H7 (cell line): ENCODE measurements around the gene TMEM163. TPM values are rescaled to one million over a fixed set of nuclear protein-coding genes. Genes with fewer than 3 reads are reported as not detected.
A peak's percentile ranks its signal among the peaks of the same experiment; 100 is the strongest.

Experiments used
- DNase-seq: peaks from one replicate; pipeline ENCODE4 v3.0.0; 2012
- H3K27me3 ChIP-seq: 2 replicates; pipeline ENCODE4 v1.6.0; 2011; ENCODE audit warnings: mild to moderate bottlenecking, low read length; ENCODE audit not compliant: control insufficient read depth, insufficient read depth
- H3K36me3 ChIP-seq: replicated peaks from 2 replicates; pipeline ENCODE4 v1.5.1; 2011; ENCODE audit warnings: low read length; ENCODE audit not compliant: control insufficient read depth, insufficient read depth
- H3K4me3 ChIP-seq: 2 replicates; pipeline ENCODE4 v1.5.1; 2011; ENCODE audit warnings: low read depth, mild to moderate bottlenecking, control low read depth, low read length, moderate library complexity; ENCODE audit not compliant: insufficient read depth
- total RNA-seq: library from RNA; depleted of rRNA; stranded (reverse); fragments of >200 nt; shearing (Covaris generic); gene quantifications from 2 replicates; pipeline ENCODE4 v1.2.3, GENCODE V29; 2014

TMEM163 gene
- total RNA-seq, 1 experiment from 2014 or later: 0.14 TPM

DNA sequence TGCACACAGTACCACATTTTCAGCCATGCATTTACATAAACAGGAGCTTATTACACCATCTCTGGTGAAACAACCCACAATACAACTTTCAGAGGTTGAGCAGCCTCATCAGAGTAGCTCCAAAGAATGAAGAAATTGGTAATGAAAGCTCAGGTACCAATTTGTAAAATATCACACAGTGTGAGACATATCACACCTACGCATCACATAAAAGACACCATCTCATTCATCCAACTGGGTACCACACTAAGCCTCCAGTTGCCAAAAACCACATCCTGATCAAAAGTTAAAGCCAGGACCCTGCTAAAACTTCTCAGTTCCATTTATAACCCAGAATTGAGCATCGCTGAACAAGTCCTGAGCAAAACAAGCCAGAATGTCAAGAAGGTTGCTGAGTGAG lies 4.6 kb downstream of the TMEM163 start:
- Histone ChIP-seq H3K27me3 (peaks cover 31% of the 10 kb centered on the region), H3K4me3 (no peak overlapping the region), H3K36me3 (no peaks in the 10 kb centered on the region)
- no peak for DNase-seq

DNA sequence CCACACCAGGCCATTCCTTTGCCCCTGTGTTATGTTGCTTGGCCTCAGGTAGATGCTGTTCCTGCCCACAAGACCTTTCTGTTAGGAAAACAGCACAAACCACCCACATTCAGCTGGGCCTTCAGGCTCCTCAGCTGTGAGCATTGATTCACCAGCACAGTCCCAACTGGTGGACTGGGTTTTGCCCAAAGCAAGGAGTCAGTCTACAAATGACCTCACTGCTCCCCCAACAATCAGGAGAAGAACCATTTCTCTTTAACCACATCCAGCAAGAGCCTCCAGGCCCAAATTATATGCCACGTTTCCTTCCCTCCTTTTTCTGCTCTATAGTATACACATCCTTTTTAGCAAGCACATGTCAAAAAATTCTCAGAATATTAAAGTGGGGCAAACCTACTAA lies 5.2 kb downstream of the TMEM163 start:
- Histone ChIP-seq H3K36me3 (no peaks in the 10 kb centered on the region), H3K4me3 (no peak overlapping the region), H3K27me3 (peaks cover 29% of the 10 kb centered on the region)
- DNase-seq: no peak

DNA sequence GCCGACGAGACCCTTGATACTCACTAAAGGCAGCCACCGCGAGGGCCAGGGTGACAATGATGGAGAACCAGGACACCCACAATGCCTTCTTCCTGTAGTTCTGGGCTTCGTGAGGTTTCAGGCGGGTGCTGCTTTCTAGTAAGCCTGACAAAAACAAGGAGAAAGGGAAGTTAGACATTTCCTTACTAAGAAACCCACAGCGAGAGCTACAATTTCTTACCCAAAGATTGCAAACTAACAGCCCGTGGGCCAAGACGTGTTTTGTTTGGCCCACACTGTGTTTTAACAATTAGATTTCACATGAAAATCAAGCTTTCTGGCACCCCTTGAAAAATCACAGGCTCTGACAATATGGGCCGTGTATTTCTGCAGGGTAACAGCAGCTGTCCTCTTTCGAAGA lies 5.6 kb downstream of the TMEM163 start:
- Histone ChIP-seq H3K27me3 (peaks cover 24% of the 10 kb centered on the region), H3K4me3 (no peak overlapping the region), H3K36me3 (no peaks in the 10 kb centered on the region)
- DNase-seq: no peak

DNA sequence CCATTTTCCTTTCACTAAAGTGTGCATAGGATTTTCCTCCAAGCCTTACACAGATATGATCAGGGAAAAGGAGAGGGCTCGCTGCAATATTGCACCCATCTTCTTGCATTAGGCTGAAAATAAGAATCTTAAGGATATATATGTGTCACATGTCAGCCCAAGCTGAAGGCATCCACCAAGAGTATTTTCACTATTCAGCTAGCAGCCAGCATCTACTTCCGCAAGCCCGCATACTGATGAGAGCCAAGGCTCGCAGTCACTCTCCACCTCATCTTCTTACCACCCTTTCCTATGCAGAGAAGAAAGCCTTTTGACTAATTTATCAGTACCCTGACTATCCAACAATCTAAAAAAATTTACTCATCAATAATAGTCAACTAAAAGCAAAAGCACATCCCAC lies 6.1 kb downstream of the TMEM163 start:
- no peak for DNase-seq
- Histone ChIP-seq H3K36me3 (no peaks in the 10 kb centered on the region), H3K4me3 (no peak overlapping the region), H3K27me3 (peaks cover 20% of the 10 kb centered on the region)

DNA sequence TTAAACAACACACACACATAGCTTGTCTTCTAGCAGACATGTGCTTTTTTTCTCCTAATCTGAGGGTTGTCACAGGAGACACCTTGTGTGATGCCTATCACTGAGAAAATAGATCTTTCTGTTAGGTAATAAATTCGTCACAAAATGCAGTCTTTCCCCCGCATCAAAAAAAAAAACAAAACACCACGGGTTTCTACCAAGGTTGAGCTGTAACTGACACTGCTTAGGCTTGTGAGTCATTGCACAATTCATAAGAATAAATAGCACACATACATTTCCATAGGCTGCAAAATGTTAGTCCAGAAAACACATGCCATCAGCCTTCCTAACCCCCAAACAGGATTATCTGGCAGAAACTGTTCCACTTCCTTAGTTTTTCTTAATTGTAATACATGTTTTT lies 6.5 kb downstream of the TMEM163 start:
- Histone ChIP-seq H3K36me3 (no peaks in the 10 kb centered on the region), H3K4me3 (no peak overlapping the region), H3K27me3 (peaks cover 16% of the 10 kb centered on the region)
- DNase-seq: no peak

DNA sequence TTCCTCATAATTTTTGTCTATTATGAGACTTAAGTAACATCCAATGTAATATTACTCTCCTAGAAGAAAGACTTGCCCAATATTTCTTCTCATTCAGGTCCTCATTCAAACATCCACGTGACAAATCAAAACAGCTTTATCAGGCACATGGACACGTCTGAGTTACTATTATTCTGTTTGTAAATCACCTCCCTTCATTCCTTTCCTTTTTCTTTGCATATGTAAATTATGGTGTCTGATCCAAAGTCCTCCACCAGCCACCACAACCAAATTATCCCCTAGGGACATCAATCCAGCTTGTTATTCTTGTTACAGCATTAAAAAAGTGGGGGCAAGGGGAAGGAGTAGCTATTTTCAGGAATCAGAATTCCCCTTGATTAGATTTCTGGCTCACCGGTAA lies 7.1 kb downstream of the TMEM163 start:
- DNase-seq: no peak
- no peaks in the 10 kb centered on the region for H3K36me3 ChIP-seq
- no peak overlapping the region for H3K4me3 ChIP-seq
- H3K27me3 ChIP-seq: peaks cover 10% of the 10 kb centered on the region

DNA sequence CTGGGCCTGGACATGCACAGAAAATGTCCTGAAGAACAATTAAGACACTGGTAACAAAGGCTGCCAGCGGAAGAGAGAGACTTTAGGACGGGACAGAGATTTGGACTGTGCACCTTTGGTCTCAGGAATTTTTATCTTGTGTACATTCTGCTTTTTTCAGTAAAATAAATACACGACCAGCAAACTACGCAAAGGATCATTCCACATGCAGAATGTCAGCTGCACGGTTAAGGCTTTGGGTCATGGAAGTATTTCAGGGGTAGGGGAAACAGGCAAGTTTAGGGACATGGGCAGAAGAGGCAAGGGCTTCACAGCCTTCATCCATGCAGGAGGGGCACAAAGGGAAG lies 11.5 kb downstream of the TMEM163 start:
- DNase-seq: no peak
- Histone ChIP-seq H3K4me3 (no peak overlapping the region), H3K36me3 (no peaks in the 10 kb centered on the region), H3K27me3 (peaks cover 2% of the 10 kb centered on the region; the same call in 1 of the 2 replicates)

DNA sequence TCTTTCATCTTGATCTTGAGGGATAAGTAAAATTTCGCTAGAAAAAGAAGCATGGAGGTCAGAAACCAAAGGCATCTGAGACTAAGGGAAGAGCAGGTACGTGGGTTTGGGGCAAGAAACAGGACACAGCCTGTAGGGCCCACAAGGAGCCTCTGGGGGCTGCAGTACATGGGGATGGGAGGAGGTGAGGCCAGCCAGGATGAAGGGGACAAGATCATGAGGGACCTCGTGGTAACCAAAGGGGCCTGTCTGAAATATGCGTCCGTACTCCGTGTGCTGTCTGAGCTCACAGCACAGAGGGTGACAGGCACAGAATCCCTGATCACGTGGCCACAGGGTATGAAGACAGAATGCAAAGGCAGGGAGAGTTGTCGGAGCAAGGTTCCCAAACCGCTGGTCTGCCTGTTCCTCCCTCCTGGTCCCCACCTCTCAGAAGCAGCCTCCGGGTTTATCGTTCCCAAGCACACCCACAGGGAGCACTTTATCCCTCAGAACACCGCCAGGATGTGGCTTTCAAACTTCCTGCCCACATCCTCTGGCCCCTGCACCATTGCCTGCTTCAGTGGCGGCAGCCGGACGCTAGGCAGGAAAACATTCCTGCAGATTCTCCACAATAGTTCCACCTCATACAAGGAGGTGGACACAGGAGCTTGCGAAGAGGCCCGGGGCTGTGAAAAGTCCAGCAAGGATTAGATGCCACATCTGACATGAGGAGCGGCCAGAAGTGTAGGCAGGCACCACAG lies 12.0 kb downstream of the TMEM163 start:
- Histone ChIP-seq H3K36me3 (no peaks in the 10 kb centered on the region), H3K27me3 (peaks cover 2% of the 10 kb centered on the region; the same call in 1 of the 2 replicates), H3K4me3 (no peak overlapping the region)
- DNase-seq: no peak

DNA sequence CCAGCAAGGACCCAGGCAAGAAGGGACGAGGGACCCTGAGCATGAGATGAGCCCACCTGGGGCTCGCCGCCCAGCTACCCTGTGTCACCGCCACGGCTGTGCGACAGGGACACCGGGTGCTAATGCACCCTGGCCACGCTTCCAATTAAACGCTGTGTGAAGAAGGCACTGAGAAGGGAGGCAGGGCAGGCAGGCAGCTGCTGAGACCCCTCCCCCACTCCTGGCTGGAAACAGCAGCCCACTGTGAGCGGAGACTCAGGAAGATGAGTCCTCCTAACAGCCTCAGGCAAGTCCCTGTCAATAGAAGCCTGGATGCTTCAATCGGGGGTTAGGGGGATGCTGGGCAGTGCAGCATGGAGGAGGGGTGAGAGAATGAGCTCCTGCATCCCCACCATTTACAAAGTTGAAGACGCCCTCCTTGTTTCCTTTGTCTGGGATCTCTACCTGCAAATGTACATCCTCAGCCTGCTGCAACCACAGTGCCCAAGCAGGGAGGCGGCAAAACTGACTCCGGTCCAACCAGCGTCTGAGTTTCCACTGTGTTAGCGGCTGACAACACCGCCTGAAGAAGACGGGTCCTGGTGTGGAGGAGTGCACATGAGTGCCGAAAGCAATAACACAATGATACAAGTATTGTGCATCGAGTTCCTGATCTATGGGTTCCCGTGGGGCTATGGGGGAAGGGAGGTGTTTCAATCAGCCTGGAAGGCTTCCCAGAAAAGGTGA lies 12.8 kb downstream of the TMEM163 start:
- Histone ChIP-seq H3K4me3 (no peak overlapping the region), H3K27me3 (peaks cover 2% of the 10 kb centered on the region; the same call in 1 of the 2 replicates), H3K36me3 (no peaks in the 10 kb centered on the region)
- DNase-seq: peak; percentile 52

DNA sequence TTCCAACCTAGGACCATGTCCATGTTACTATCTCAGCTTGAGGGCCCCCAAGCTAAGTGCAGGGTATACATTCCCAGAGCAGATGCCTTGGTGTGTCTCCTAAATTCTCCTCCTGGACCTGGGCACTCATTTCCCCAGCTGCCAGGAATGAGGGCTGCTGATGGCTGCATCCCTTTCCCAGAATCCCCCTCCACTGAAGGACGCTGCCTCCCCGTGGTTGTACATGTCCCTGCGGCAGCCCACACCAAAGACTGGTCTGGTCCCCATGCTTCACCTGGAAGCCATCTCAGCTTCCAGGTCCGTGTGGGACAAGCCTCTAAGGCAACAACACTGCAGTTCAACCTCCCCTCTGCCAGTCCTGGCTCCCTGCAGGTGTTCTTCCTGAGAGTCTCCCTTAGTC lies 14.6 kb downstream of the TMEM163 start:
- peaks cover 2% of the 10 kb centered on the region; the same call in 1 of the 2 replicates for H3K27me3 ChIP-seq
- DNase-seq: no peak
- H3K36me3 ChIP-seq: no peaks in the 10 kb centered on the region
- H3K4me3 ChIP-seq: no peak overlapping the region

DNA sequence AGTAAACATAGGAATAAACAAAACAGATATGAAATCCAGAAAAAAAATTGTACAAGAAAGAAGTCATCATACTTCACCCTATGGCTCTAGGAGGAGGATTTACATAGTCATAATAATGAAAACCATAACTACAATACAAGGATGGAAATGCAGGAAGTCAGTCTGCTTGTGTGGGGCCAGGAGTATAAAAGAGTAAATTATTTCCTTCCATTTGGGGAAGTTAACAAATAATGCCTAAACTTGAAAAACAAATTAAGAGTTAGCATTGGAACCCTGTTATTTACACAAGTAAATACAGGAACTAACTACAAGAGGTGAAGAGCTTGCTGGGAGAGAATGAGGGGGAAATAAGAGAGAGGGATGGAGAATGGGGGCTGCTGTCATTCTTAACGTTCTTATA lies 15.4 kb downstream of the TMEM163 start:
- peaks cover 2% of the 10 kb centered on the region; the same call in 1 of the 2 replicates for H3K27me3 ChIP-seq
- no peak for DNase-seq

DNA sequence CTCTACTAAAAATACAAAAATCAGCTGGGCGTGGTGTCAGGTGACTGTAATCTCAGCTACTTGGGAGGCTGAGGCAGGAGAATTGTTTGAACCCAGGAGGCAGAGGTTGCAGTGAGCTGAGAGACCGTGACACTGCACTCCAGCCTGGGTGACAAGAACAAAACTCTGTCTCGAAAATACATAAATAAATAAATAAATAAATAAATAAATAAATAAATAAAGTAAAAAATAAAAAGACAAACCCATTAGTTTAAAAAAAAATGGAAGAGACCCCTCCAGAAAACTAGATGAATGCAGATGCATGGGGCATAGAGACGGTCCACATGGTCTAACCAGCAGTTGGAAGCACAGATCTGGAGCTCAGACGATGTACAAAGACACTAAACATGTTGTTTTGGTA lies 18.1 kb downstream of the TMEM163 start:
- no peak for DNase-seq
- Histone ChIP-seq H3K27me3 (no peaks in the 10 kb centered on the region), H3K4me3 (no peak overlapping the region), H3K36me3 (no peaks in the 10 kb centered on the region)

More for the DNA sequence above, 15.4 kb downstream of the TMEM163 start:
- Histone ChIP-seq H3K4me3 (no peak overlapping the region), H3K36me3 (no peaks in the 10 kb centered on the region)

DNA sequence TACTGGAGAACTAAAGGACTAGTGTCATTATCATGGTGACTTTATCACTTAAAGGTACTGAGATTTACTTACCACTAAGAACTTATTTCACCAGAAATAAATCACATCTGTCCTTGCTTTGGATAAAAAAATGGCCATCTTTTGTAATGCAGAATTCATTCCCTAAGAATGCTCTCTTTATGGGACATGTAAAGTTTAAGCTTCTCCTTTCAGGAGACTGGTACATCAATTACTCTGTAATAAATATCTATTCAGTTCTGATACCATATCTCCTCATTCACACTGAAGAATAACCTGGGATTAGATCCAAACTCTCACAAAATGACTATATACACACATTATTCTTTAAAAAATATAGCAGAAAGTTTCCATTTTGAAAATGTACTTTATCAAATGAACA lies 24.4 kb downstream of the TMEM163 start:
- Histone ChIP-seq H3K4me3 (no peak overlapping the region), H3K36me3 (no peaks in the 10 kb centered on the region), H3K27me3 (no peaks in the 10 kb centered on the region)
- no peak for DNase-seq

DNA sequence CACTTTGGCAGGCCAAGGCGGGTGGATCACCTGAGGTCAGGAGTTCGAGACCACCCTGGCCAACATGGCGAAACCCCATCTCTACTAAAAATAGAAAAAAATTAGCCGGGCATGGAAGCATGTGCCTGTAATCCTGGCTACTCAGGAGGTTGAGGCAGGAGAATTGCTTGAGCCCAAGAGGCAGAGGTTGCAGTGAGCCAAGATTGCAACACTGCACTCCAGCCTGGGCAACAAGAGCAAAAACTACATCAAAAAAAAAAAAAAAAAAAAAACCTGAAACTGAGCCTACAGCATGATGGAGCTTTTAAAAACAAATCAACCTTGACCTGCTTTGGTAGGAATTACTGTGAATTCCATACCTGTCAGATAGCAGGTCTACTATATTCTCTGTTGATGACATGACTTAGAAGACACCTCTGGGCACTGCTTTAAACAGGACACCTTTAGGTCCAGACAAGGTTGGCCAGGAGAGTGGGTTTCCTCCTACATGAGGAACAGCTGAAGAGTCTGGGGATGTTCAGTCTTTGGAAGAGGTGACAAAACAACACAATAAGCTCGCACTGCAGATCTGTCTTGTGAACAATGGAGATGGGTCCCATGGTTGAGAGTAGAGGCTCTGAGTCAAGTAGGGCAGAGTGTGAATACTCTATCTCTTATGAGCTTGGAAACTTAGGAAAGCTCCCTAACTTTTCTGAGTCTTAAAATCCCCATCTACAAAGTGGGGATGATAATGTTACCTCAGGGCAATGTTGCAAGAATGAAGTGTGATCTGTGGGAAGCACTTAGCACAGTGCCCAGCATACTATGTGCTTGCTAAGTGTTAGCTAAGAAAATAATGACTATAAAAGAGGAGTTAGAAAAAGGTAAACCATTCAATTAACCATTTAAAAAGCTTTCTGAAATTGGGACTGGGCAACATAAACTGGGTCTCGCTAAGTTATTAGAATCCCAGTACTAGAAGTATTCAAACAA lies 25.2 kb downstream of the TMEM163 start:
- no peak for DNase-seq
- no peaks in the 10 kb centered on the region for H3K27me3 ChIP-seq
- H3K36me3 ChIP-seq: no peaks in the 10 kb centered on the region
- no peak overlapping the region for H3K4me3 ChIP-seq
